Measurements from ENCODE around the gene COL20A1. TPM values are rescaled to one million over a fixed set of nuclear protein-coding genes. Genes with fewer than 3 reads are reported as not detected.

COL20A1 gene
- total RNA-seq, 1 donor from 2014 or later = not detected

- DNase-seq (no peak), ATAC-seq (ENCODE audit: low read depth) (no peak)
- Mint-ChIP-seq H3K9me3 (no peaks in the 10 kb centered on the region), H3K27ac (no peak overlapping the region), H3K36me3 (ENCODE audit: low read depth) (no peaks in the 10 kb centered on the region), H3K4me3 (no peak overlapping the region), H3K4me1 (no peaks in the 10 kb centered on the region), H3K27me3 (peaks cover 21% of the 10 kb centered on the region)
- TF ChIP-seq, protein P1, sequence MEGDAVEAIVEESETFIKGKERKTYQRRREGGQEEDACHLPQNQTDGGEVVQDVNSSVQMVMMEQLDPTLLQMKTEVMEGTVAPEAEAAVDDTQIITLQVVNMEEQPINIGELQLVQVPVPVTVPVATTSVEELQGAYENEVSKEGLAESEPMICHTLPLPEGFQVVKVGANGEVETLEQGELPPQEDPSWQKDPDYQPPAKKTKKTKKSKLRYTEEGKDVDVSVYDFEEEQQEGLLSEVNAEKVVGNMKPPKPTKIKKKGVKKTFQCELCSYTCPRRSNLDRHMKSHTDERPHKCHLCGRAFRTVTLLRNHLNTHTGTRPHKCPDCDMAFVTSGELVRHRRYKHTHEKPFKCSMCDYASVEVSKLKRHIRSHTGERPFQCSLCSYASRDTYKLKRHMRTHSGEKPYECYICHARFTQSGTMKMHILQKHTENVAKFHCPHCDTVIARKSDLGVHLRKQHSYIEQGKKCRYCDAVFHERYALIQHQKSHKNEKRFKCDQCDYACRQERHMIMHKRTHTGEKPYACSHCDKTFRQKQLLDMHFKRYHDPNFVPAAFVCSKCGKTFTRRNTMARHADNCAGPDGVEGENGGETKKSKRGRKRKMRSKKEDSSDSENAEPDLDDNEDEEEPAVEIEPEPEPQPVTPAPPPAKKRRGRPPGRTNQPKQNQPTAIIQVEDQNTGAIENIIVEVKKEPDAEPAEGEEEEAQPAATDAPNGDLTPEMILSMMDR (IDR thresholded peaks at IDR 0.05) = no peak
- CTCF ChIA-PET = no interaction called here
- intact Hi-C loops (cut with micrococcal nuclease) = no loop called here
- POLR2A ChIA-PET = no interaction called here
Observed at GRCh38 chr20:63265891-63266515, 27.0 kb upstream of the COL20A1 start.

GRCh38 chr20:63267691-63268090 lies 25.3 kb upstream of the COL20A1 start:
- Mint-ChIP-seq H3K4me3 (no peak overlapping the region), H3K27ac (no peak overlapping the region), H3K4me1 (peaks cover 3% of the 10 kb centered on the region), H3K27me3 (peaks cover 18% of the 10 kb centered on the region), H3K36me3 (ENCODE audit: low read depth) (no peaks in the 10 kb centered on the region), H3K9me3 (no peaks in the 10 kb centered on the region)
- intact Hi-C loops (cut with micrococcal nuclease) = no loop called here
- ATAC-seq (ENCODE audit: low read depth) (no peak), DNase-seq (no peak)
- ChIA-PET CTCF (no interaction called here), POLR2A (no interaction called here)
- TF ChIP-seq, protein P1 (IDR thresholded peaks at IDR 0.05) = no peak

GRCh38 chr20:63268256-63268655 lies 24.7 kb upstream of the COL20A1 start:
- Mint-ChIP-seq H3K27me3 (peaks cover 15% of the 10 kb centered on the region), H3K27ac (no peak overlapping the region), H3K4me3 (no peak overlapping the region), H3K36me3 (ENCODE audit: low read depth) (no peaks in the 10 kb centered on the region), H3K9me3 (no peaks in the 10 kb centered on the region), H3K4me1 (peaks cover 3% of the 10 kb centered on the region)
- ChIA-PET CTCF (no interaction called here), POLR2A (no interaction called here)
- intact Hi-C loops (cut with micrococcal nuclease) = no loop called here
- DNase-seq = no peak
- no peak for ATAC-seq (ENCODE audit: low read depth)
- TF ChIP-seq, protein P1 (IDR thresholded peaks at IDR 0.05) = no peak

DNA sequence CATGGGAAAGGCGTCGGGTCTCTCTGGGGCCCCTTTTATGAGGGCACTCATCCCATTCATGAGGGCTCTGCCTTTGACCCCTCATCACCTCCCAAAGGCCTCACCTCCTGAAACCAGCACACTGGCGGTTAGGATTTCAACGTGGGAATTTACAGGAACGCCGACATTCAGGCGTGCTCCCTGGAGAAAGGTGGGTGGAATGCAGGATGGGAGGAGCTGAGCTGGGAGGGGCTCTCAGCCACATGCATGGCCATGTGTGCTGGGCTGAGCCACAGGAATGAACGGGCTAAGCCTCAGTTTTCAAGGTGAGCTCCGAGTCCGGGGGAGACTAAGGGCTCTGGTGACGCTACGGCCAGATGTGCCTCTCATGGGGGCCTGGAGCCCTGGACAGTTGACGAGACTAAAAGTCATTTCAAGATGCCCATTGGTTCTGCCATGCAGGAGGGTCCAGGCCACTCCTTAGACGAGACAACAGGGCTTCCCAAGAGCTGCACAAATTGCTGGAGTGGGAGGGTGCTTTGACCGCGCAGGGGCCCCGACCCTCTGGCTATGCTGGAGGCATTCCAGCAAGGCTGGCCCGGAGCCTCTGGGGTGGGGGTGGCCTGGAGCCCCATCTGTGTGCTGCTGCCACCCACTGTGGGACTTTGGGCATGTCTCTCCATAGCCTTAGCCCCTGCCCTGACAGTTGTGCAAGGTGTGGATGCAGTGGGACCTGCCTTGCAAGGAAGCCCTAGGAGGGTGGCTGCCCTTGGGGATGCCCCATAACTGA lies 24.1 kb upstream of the COL20A1 start:
- ChIA-PET CTCF (no interaction called here), POLR2A (no interaction called here)
- no peak overlapping the region for H3K27ac Mint-ChIP-seq
- peaks cover 9% of the 10 kb centered on the region for H3K4me1 Mint-ChIP-seq
- intact Hi-C loops (cut with micrococcal nuclease) = no loop called here
- no peaks in the 10 kb centered on the region for H3K9me3 Mint-ChIP-seq
- peaks cover 15% of the 10 kb centered on the region for H3K27me3 Mint-ChIP-seq
- ATAC-seq (ENCODE audit: low read depth) = no peak
- no peaks in the 10 kb centered on the region for H3K36me3 Mint-ChIP-seq (ENCODE audit: low read depth)
- no peak for DNase-seq
- TF ChIP-seq, protein P1 (IDR thresholded peaks at IDR 0.05) = no peak
- no peak overlapping the region for H3K4me3 Mint-ChIP-seq

DNA sequence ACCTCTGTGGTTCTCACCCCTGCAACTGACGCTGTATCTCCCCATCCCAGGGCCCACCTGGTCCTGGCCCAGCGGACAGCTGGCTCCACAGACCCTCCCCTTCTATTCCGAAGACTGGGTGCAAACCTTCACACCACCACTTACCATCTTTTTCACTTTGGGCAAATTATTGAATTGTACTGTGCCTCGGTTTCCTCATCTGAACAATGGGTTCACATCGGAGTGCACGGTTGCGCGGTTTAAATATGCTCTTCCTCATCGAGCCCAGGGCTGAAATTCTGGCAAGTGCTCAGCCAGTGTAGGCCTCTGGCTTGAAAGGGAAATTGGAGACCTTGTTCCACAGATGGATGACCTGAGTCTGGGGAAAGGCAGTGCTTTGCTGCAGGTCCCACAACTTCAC lies 23.3 kb upstream of the COL20A1 start:
- POLR2A ChIA-PET = no interaction called here
- TF ChIP-seq, protein P1 (IDR thresholded peaks at IDR 0.05) = no peak
- Mint-ChIP-seq H3K9me3 (no peaks in the 10 kb centered on the region), H3K4me1 (peaks cover 16% of the 10 kb centered on the region), H3K27ac (no peak overlapping the region), H3K27me3 (peaks cover 11% of the 10 kb centered on the region), H3K4me3 (no peak overlapping the region), H3K36me3 (ENCODE audit: low read depth) (no peaks in the 10 kb centered on the region)
- intact Hi-C loops (cut with micrococcal nuclease) = loop anchor here (5.0 kb wide), 2 partner anchors 92 to 793 kb away; partner anchors contain the start of gene TCEA2
- CTCF ChIA-PET = no interaction called here
- no peak for DNase-seq
- no peak for ATAC-seq (ENCODE audit: low read depth)
